KMS-11 (cell line): Measurements from ENCODE around the gene CA11.
A peak's percentile ranks its signal among the peaks of the same experiment; 100 is the strongest.

Experiments used
- H2AFZ ChIP-seq: fragments of 200-600 bp; sonication (generic); 2 replicates; pipeline ENCODE4 v1.6.1; 2016; ENCODE audit warnings: antibody characterized with exemption, mixed run types, low read depth
- H3K27ac ChIP-seq: fragments of 200-600 bp; sonication (generic); 2 replicates; pipeline ENCODE4 v1.6.1; 2016; ENCODE audit warnings: mild to moderate bottlenecking, mixed run types
- H3K27me3 ChIP-seq: fragments of 200-600 bp; sonication (generic); 2 replicates; pipeline ENCODE4 v1.6.1; 2017; ENCODE audit warnings: mild to moderate bottlenecking, low read depth, mixed run types, moderate library complexity; ENCODE audit not compliant: insufficient read depth
- H3K36me3 ChIP-seq: fragments of 200-600 bp; sonication (generic); 2 replicates; pipeline ENCODE4 v1.6.1; 2017; ENCODE audit warnings: mild to moderate bottlenecking, mixed run types; ENCODE audit not compliant: insufficient read depth
- H3K4me1 ChIP-seq: fragments of 200-600 bp; sonication (generic); 2 replicates; pipeline ENCODE4 v1.6.1; 2016; ENCODE audit warnings: mild to moderate bottlenecking, low read depth, mixed run types; ENCODE audit not compliant: poor library complexity, severe bottlenecking
- H3K4me2 ChIP-seq: fragments of 200-600 bp; sonication (generic); 2 replicates; pipeline ENCODE4 v1.7.0; 2016; ENCODE audit warnings: mild to moderate bottlenecking, mixed run types
- H3K4me3 ChIP-seq: fragments of 200-600 bp; sonication (generic); IDR thresholded peaks from 2 replicates; pipeline ENCODE4 v1.6.1; 2017; ENCODE audit warnings: low read depth, low read length, mixed read lengths; ENCODE audit not compliant: insufficient read depth
- H3K79me2 ChIP-seq: fragments of 200-600 bp; sonication (generic); 2 replicates; pipeline ENCODE4 v1.6.1; 2016; ENCODE audit warnings: low read depth, mixed run types; ENCODE audit not compliant: insufficient read depth
- H3K9ac ChIP-seq: fragments of 200-600 bp; sonication (generic); 2 replicates; pipeline ENCODE4 v1.6.1; 2016; ENCODE audit warnings: mild to moderate bottlenecking, mixed run types
- H4K20me1 ChIP-seq: fragments of 200-600 bp; sonication (generic); 2 replicates; pipeline ENCODE4 v1.6.1; 2016; ENCODE audit warnings: mild to moderate bottlenecking, mixed run types; ENCODE audit not compliant: insufficient read depth
- TF ChIP-seq, protein P1 (sequence below): fragments of 200-600 bp; sonication (generic); conservative IDR thresholded peaks from 2 replicates; pipeline ENCODE4 v1.6.1; 2017; ENCODE audit warnings: low read depth, mild to moderate bottlenecking, antibody characterized with exemption, low read length, moderate library complexity, mixed read lengths

The CA11 gene

GRCh38 chr19:48648134-48648533 lies 2.1 kb upstream of the CA11 start:
- H3K9ac ChIP-seq: no peak overlapping the region
- TF ChIP-seq, protein P1, sequence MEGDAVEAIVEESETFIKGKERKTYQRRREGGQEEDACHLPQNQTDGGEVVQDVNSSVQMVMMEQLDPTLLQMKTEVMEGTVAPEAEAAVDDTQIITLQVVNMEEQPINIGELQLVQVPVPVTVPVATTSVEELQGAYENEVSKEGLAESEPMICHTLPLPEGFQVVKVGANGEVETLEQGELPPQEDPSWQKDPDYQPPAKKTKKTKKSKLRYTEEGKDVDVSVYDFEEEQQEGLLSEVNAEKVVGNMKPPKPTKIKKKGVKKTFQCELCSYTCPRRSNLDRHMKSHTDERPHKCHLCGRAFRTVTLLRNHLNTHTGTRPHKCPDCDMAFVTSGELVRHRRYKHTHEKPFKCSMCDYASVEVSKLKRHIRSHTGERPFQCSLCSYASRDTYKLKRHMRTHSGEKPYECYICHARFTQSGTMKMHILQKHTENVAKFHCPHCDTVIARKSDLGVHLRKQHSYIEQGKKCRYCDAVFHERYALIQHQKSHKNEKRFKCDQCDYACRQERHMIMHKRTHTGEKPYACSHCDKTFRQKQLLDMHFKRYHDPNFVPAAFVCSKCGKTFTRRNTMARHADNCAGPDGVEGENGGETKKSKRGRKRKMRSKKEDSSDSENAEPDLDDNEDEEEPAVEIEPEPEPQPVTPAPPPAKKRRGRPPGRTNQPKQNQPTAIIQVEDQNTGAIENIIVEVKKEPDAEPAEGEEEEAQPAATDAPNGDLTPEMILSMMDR: no peak
- peaks cover 8% of the 10 kb centered on the region for H3K27me3 ChIP-seq
- no peaks in the 10 kb centered on the region for H3K36me3 ChIP-seq
- no peaks in the 10 kb centered on the region for H4K20me1 ChIP-seq
- H3K4me3 ChIP-seq: no peak overlapping the region
- H3K79me2 ChIP-seq: no peaks in the 10 kb centered on the region
- H3K27ac ChIP-seq: no peak overlapping the region
- H3K4me2 ChIP-seq: no peak overlapping the region
- peaks cover 18% of the 10 kb centered on the region for H3K4me1 ChIP-seq
- H2AFZ ChIP-seq: no peak overlapping the region

DNA sequence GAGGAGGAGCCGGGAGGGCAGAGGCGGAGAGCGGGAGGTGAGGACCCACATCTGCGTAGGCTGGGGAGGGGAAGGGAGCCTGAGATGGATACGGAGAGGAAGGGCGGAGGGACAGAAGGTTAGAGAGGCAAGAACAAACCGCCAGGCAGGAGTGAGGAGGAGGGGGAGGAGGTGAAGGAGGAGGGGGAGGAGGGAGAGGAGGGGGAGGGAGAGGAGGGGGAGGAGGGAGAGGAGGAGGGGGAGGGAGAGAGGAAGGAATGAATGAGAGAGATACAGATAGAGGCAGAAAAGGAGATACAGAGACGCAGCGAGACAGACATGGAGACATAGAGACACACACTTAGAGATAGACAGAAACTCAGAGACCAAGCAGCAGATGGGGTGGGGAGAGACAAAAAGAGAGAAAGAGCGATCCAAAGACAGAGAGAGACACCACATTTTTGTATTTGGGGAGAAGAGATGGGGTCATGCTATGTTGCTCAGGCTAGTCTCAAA lies 782 bp upstream of the CA11 start:
- Histone ChIP-seq H3K4me2 (peak overlapping the region; percentile 98; the same call in 1 of the 2 replicates), H2AFZ (peak overlapping the region; percentile 90), H3K4me1 (peaks cover 18% of the 10 kb centered on the region), H3K27ac (no peak overlapping the region), H3K9ac (0 out of 2 replicates have a peak overlapping the region, but pooled peaks have one; percentile 50), H3K27me3 (peaks cover 12% of the 10 kb centered on the region), H4K20me1 (no peaks in the 10 kb centered on the region), H3K79me2 (no peaks in the 10 kb centered on the region), H3K4me3 (no peak overlapping the region), H3K36me3 (no peaks in the 10 kb centered on the region)
- TF ChIP-seq, protein P1: no peak

GRCh38 chr19:48645620-48646000 lies 377 bp downstream of the CA11 start:
- Histone ChIP-seq H3K36me3 (no peaks in the 10 kb centered on the region), H4K20me1 (no peaks in the 10 kb centered on the region), H3K27me3 (peaks cover 17% of the 10 kb centered on the region), H2AFZ (peak overlapping the region; percentile 90), H3K79me2 (no peaks in the 10 kb centered on the region), H3K4me3 (no peak overlapping the region), H3K4me1 (peaks cover 18% of the 10 kb centered on the region), H3K9ac (peak overlapping the region; percentile 50; the same call in 1 of the 2 replicates), H3K27ac (no peak overlapping the region), H3K4me2 (peak overlapping the region; percentile 98)
- TF ChIP-seq, protein P1: no peak

GRCh38 chr19:48644839-48645619 lies 958 bp downstream of the CA11 start:
- Histone ChIP-seq H3K79me2 (no peaks in the 10 kb centered on the region), H3K9ac (peak overlapping the region; percentile 50; the same call in 1 of the 2 replicates), H3K4me2 (peak overlapping the region; percentile 98), H3K36me3 (no peaks in the 10 kb centered on the region), H3K4me1 (peaks cover 18% of the 10 kb centered on the region), H3K27me3 (peaks cover 17% of the 10 kb centered on the region), H2AFZ (peak overlapping the region; percentile 90), H4K20me1 (no peaks in the 10 kb centered on the region), H3K27ac (no peak overlapping the region), H3K4me3 (no peak overlapping the region)
- TF ChIP-seq, protein P1: no peak
